PC-9 (cell line): ENCODE measurements around the gene ATOH8. TPM values are rescaled to one million over a fixed set of nuclear protein-coding genes. Genes with fewer than 3 reads are reported as not detected.

Experiments
- BruUV-seq: library from RNA; stranded (reverse); fragments of 400-500 nt; replicated peaks from 2 replicates; lab custom pipeline; 2021; lab: Mats Ljungman, UMichigan
- CTCF ChIA-PET: fragments of 300-600 bp; sonication (Branson Sonifier 250); formaldehyde crosslinking; loops from one replicate; lab custom pipeline; 2022; ENCODE audit warnings: antibody characterized with exemption; lab: Charles Lee
- POLR2A ChIA-PET: fragments of 300-600 bp; sonication (Branson Sonifier 250); formaldehyde crosslinking; loops from one replicate; lab custom pipeline; 2022; ENCODE audit warnings: antibody characterized with exemption; ENCODE audit not compliant: unreplicated experiment; lab: Charles Lee
- DNase-seq, 2 experiments: peaks; one replicate each; pipeline versions ENCODE4 v3.0.0 to v3.0.0-alpha.2; 2015 to 2022; ENCODE audit warnings: mixed read lengths in 1 of 2
- H2AFZ ChIP-seq: fragments of 200-600 bp; sonication (generic); 2 replicates; pipeline ENCODE4 v1.8.1; 2017; ENCODE audit warnings: antibody characterized with exemption
- H3F3A ChIP-seq: fragments of 200-600 bp; sonication (generic); 2 replicates; pipeline ENCODE4 v1.8.1; 2017; ENCODE audit warnings: antibody characterized with exemption, mild to moderate bottlenecking, low read depth; ENCODE audit not compliant: insufficient read depth
- H3K27ac ChIP-seq: fragments of 200-600 bp; sonication (generic); 2 replicates; pipeline ENCODE4 v1.6.1; 2016; ENCODE audit warnings: mixed run types
- H3K27me3 ChIP-seq: fragments of 200-600 bp; sonication (generic); 2 replicates; pipeline ENCODE4 v1.6.1; 2016; ENCODE audit warnings: low read depth, mixed run types; ENCODE audit not compliant: insufficient read depth
- H3K36me3 ChIP-seq: fragments of 200-600 bp; sonication (generic); 2 replicates; pipeline ENCODE4 v1.6.1; 2016; ENCODE audit warnings: low read depth, mixed run types
- H3K4me1 ChIP-seq: fragments of 200-600 bp; sonication (generic); replicated peaks from 2 replicates; pipeline ENCODE4 v1.6.1; 2016; ENCODE audit warnings: mixed run types; ENCODE audit not compliant: insufficient read depth
- H3K4me2 ChIP-seq: fragments of 200-600 bp; sonication (generic); 2 replicates; pipeline ENCODE4 v1.6.1; 2017; ENCODE audit warnings: mixed run types
- H3K4me3 ChIP-seq: fragments of 200-600 bp; sonication (generic); 2 replicates; pipeline ENCODE4 v1.6.1; 2016; ENCODE audit warnings: mixed run types
- H3K79me2 ChIP-seq: fragments of 200-600 bp; sonication (generic); 2 replicates; pipeline ENCODE4 v1.6.1; 2017; ENCODE audit warnings: low read depth, mixed run types
- H3K9me2 ChIP-seq: fragments of 200-600 bp; sonication (generic); 2 replicates; pipeline ENCODE4 v1.8.1; 2017; ENCODE audit warnings: mild to moderate bottlenecking; ENCODE audit not compliant: insufficient read depth
- H3K9me3 ChIP-seq: fragments of 200-600 bp; sonication (generic); 2 replicates; pipeline ENCODE4 v1.8.1; 2016; ENCODE audit warnings: low read depth; ENCODE audit not compliant: insufficient read depth
- H4K20me1 ChIP-seq: fragments of 200-600 bp; sonication (generic); 2 replicates; pipeline ENCODE4 v1.8.1; 2017; ENCODE audit not compliant: insufficient read depth
- CTCF ChIP-seq: fragments of 200-600 bp; sonication (generic); conservative IDR thresholded peaks from 2 replicates; pipeline ENCODE4 v1.6.1; 2017; ENCODE audit warnings: mixed run types, antibody characterized with exemption, mild to moderate bottlenecking, moderate library complexity
- EZH2 ChIP-seq: fragments of 200-600 bp; sonication (generic); IDR thresholded peaks from 2 replicates; pipeline ENCODE4 v1.8.0; 2017; ENCODE audit warnings: antibody characterized with exemption, low read depth
- intact Hi-C: fragments of 100-400 bp; cut with micrococcal nuclease; formaldehyde crosslinking; loops from one replicate; pipeline ENCODE4 v1.10.0; 2022; ENCODE audit not compliant: unreplicated experiment
- total RNA-seq: library from RNA; stranded (reverse); gene quantifications from 2 replicates; pipeline ENCODE4 v1.2.3, GENCODE V29; 2021

The ATOH8 gene
- total RNA-seq, 1 experiment from 2014 or later, result not detected

GRCh38 chr2:85755122-85756027 lies 1.6 kb downstream of the ATOH8 start:
- CTCF ChIA-PET, result interaction anchor here (0.6 kb wide), 1 partner anchor 63 kb away, joined by 3 read pairs; no protein-coding TSS in a partner anchor
- intact Hi-C loops, result no loop called here
- Histone ChIP-seq H3K4me2 (peak overlapping the region; percentile 84), H3K36me3 (no peaks in the 10 kb centered on the region), H3K4me1 (no peaks in the 10 kb centered on the region), H3F3A (no peaks in the 10 kb centered on the region; the same call in 1 of the 2 replicates), H3K27ac (no peak overlapping the region), H3K4me3 (0 out of 2 replicates have a peak overlapping the region, but pooled peaks have one; percentile 54), H3K9me2 (no peaks in the 10 kb centered on the region), H4K20me1 (no peaks in the 10 kb centered on the region), H3K9me3 (no peaks in the 10 kb centered on the region), H3K79me2 (no peaks in the 10 kb centered on the region), H2AFZ (no peak overlapping the region), H3K27me3 (peaks cover 58% of the 10 kb centered on the region)
- no peak for DNase-seq
- BruUV-seq, result no TSS peak
- TF ChIP-seq CTCF (no peak), EZH2 (no peak)
- POLR2A ChIA-PET, result interaction anchor here (0.5 kb wide), 1 partner anchor 79 kb away, joined by 6 read pairs; no protein-coding TSS in a partner anchor

GRCh38 chr2:85756195-85756594 lies 2.4 kb downstream of the ATOH8 start:
- CTCF ChIA-PET, result no interaction called here
- intact Hi-C loops, result no loop called here
- Histone ChIP-seq H2AFZ (no peak overlapping the region), H3K36me3 (no peaks in the 10 kb centered on the region), H3K27me3 (peaks cover 52% of the 10 kb centered on the region), H3K4me1 (no peaks in the 10 kb centered on the region), H3K4me2 (no peak overlapping the region), H4K20me1 (no peaks in the 10 kb centered on the region), H3K9me2 (no peaks in the 10 kb centered on the region), H3K9me3 (no peaks in the 10 kb centered on the region), H3K4me3 (no peak overlapping the region), H3F3A (no peaks in the 10 kb centered on the region; the same call in 1 of the 2 replicates), H3K27ac (no peak overlapping the region), H3K79me2 (no peaks in the 10 kb centered on the region)
- TF ChIP-seq CTCF (no peak), EZH2 (no peak)
- BruUV-seq, result no TSS peak
- DNase-seq, result no peak
- POLR2A ChIA-PET, result interaction anchor here (0.5 kb wide), 1 partner anchor 78 kb away, joined by 6 read pairs; no protein-coding TSS in a partner anchor

- Histone ChIP-seq H3K9me2 (no peaks in the 10 kb centered on the region), H3K9me3 (no peaks in the 10 kb centered on the region), H2AFZ (no peak overlapping the region), H3K4me2 (no peak overlapping the region), H3K4me1 (no peaks in the 10 kb centered on the region), H3K36me3 (no peaks in the 10 kb centered on the region), H3K4me3 (no peak overlapping the region), H3F3A (no peaks in the 10 kb centered on the region), H3K79me2 (no peaks in the 10 kb centered on the region), H3K27ac (no peak overlapping the region), H3K27me3 (peaks cover 44% of the 10 kb centered on the region), H4K20me1 (no peaks in the 10 kb centered on the region)
- intact Hi-C loops, result no loop called here
- ChIA-PET CTCF (no interaction called here), POLR2A (no interaction called here)
- TF ChIP-seq EZH2, result no peak
- TF ChIP-seq CTCF, result no peak
- no TSS peak for BruUV-seq
- DNase-seq, result no peak
Measured at GRCh38 chr2:85756822-85757435, 3.1 kb downstream of the ATOH8 start.
